Measurements from ENCODE around the gene ECI1. TPM values are rescaled to one million over a fixed set of nuclear protein-coding genes. Genes with fewer than 3 reads are reported as not detected.
A peak's percentile ranks its signal among the peaks of the same experiment; 100 is the strongest.

ECI1 gene
- total and polyA plus RNA-seq, 2 of the 13 experiments (the other 11 are each of a cell fraction or from before 2014, with no cell fraction given): 82.0 to 102 TPM

- intact Hi-C loops (cut with micrococcal nuclease; ENCODE audit: unreplicated experiment): no loop called here
Measured at GRCh38 chr16:2232094-2232990, 19.0 kb downstream of the ECI1 start.

More at GRCh38 chr16:2232094-2232990, 19.0 kb downstream of the ECI1 start:
- CTCF ChIA-PET (ENCODE audit: low intra/inter-chr PET ratio, low total read pairs): no interaction called here
- Histone ChIP-seq H3K27ac (ENCODE audit: extremely low read length, insufficient read depth, low read length) (no peak overlapping the region), H2AFZ (ENCODE audit: low read length) (no peak overlapping the region), H3K4me1 (ENCODE audit: insufficient read depth, low read length) (peaks cover 7% of the 10 kb centered on the region; the same call in 1 of the 2 replicates), H3K4me2 (ENCODE audit: low read depth, low read length) (no peak overlapping the region), H3K9ac (ENCODE audit: insufficient read depth, low read depth, low read length) (no peak overlapping the region), H3K4me3 (replicated peaks in 1 of 3; ENCODE audit: insufficient read depth in 1 of 3, low read depth in 2 of 3, low read length in 3 of 3) (no peak overlapping the region), H3K36me3 (replicated peaks in 1 of 2; ENCODE audit: control insufficient read depth in 1 of 2, insufficient read depth in 2 of 2, low read length in 2 of 2) (peaks cover 23 to 43% of the 10 kb centered on the region in 2 experiments; a peak in 4 of 5 replicates), H3K27me3 (ENCODE audit: control insufficient read depth in 1 of 2, insufficient read depth in 2 of 2, low read length in 2 of 2) (no peaks in the 10 kb centered on the region), H4K20me1 (ENCODE audit: insufficient read depth, low read length) (no peaks in the 10 kb centered on the region), H3K9me3 (ENCODE audit: low read length) (no peaks in the 10 kb centered on the region), H3K79me2 (ENCODE audit: insufficient read depth, low read length) (no peaks in the 10 kb centered on the region)
- in situ Hi-C loops (cut with HindIII; ENCODE audit: extremely low pct_ligation_motif_present, low pct_unique_long_range_greater_than_20kb): no loop called here
- POLR2A ChIA-PET: no interaction called here
- 93% methylated on average over 19 of the region's 41 CpGs for WGBS (ENCODE audit: low lambda C conversion rate)
- no peak for ATAC-seq
- DNase-seq (ENCODE audit: low spot score): no peak
- TF ChIP-seq PRDM10 (CRISPR knock-in tag; IDR thresholded peaks at IDR 0.05; ENCODE audit: low read depth) (no peak), ZZZ3 (CRISPR knock-in tag; IDR thresholded peaks at IDR 0.05; ENCODE audit: borderline replicate concordance) (no peak), ONECUT2 (CRISPR knock-in tag; IDR thresholded peaks at IDR 0.05) (no peak), RBFOX2 (IDR thresholded peaks at IDR 0.05; ENCODE audit: low read depth, low read length) (peak; percentile 46; the same call in 1 of the 2 replicates), ZFP41 (CRISPR knock-in tag; IDR thresholded peaks at IDR 0.05; ENCODE audit: borderline replicate concordance) (no peak), ZNF543 (CRISPR knock-in tag; IDR thresholded peaks at IDR 0.05) (no peak), ZNF703 (CRISPR knock-in tag; IDR thresholded peaks at IDR 0.05; ENCODE audit: borderline replicate concordance) (no peak), AGO2 (optimal IDR thresholded peaks at IDR 0.05; ENCODE audit: low read depth, low read length) (peak; percentile 76)
- TF ChIP-seq, protein P1, sequence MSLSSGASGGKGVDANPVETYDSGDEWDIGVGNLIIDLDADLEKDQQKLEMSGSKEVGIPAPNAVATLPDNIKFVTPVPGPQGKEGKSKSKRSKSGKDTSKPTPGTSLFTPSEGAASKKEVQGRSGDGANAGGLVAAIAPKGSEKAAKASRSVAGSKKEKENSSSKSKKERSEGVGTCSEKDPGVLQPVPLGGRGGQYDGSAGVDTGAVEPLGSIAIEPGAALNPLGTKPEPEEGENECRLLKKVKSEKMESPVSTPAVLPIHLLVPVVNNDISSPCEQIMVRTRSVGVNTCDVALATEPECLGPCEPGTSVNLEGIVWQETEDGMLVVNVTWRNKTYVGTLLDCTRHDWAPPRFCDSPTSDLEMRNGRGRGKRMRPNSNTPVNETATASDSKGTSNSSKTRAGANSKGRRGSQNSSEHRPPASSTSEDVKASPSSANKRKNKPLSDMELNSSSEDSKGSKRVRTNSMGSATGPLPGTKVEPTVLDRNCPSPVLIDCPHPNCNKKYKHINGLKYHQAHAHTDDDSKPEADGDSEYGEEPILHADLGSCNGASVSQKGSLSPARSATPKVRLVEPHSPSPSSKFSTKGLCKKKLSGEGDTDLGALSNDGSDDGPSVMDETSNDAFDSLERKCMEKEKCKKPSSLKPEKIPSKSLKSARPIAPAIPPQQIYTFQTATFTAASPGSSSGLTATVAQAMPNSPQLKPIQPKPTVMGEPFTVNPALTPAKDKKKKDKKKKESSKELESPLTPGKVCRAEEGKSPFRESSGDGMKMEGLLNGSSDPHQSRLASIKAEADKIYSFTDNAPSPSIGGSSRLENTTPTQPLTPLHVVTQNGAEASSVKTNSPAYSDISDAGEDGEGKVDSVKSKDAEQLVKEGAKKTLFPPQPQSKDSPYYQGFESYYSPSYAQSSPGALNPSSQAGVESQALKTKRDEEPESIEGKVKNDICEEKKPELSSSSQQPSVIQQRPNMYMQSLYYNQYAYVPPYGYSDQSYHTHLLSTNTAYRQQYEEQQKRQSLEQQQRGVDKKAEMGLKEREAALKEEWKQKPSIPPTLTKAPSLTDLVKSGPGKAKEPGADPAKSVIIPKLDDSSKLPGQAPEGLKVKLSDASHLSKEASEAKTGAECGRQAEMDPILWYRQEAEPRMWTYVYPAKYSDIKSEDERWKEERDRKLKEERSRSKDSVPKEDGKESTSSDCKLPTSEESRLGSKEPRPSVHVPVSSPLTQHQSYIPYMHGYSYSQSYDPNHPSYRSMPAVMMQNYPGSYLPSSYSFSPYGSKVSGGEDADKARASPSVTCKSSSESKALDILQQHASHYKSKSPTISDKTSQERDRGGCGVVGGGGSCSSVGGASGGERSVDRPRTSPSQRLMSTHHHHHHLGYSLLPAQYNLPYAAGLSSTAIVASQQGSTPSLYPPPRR (CRISPR knock-in tag; IDR thresholded peaks at IDR 0.05; ENCODE audit: borderline replicate concordance): no peak
- no peak for FAIRE-seq
- BruUV-seq (replicated peaks): no TSS peak

All from HepG2 (cell line).